Karpas-422 (cell line): Measurements from ENCODE around the gene ELOVL6. TPM values are rescaled to one million over a fixed set of nuclear protein-coding genes. Genes with fewer than 3 reads are reported as not detected.

ENCODE experiments used
- DNase-seq: peaks from one replicate; pipeline ENCODE4 v3.0.0-alpha.2; 2015
- H2AFZ ChIP-seq: fragments of 200-600 bp; sonication (generic); 2 replicates; pipeline ENCODE4 v1.6.1; 2014; ENCODE audit warnings: antibody characterized with exemption, low read length, mixed read lengths
- H3K27ac ChIP-seq: fragments of 200-600 bp; sonication (generic); 2 replicates; pipeline ENCODE4 v1.5.1; 2014; ENCODE audit warnings: mild to moderate bottlenecking, low read length, moderate library complexity
- H3K27me3 ChIP-seq: fragments of 200-600 bp; sonication (generic); 2 replicates; pipeline ENCODE4 v1.6.1; 2014; ENCODE audit warnings: low read length, mixed read lengths
- H3K36me3 ChIP-seq: fragments of 200-600 bp; sonication (generic); 2 replicates; pipeline ENCODE4 v1.6.1; 2014; ENCODE audit warnings: low read length, mixed read lengths; ENCODE audit not compliant: insufficient read depth
- H3K4me1 ChIP-seq: fragments of 200-600 bp; sonication (generic); 2 replicates; pipeline ENCODE4 v1.6.1; 2014; ENCODE audit warnings: mild to moderate bottlenecking, low read length, mixed read lengths
- H3K4me2 ChIP-seq: fragments of 200-600 bp; sonication (generic); 2 replicates; pipeline ENCODE4 v1.6.1; 2014; ENCODE audit warnings: low read length, low read depth, mild to moderate bottlenecking; ENCODE audit not compliant: poor library complexity, severe bottlenecking
- H3K4me3 ChIP-seq: fragments of 200-600 bp; sonication (generic); 2 replicates; pipeline ENCODE4 v1.5.1; 2014; ENCODE audit warnings: mild to moderate bottlenecking, antibody characterized with exemption, low read length, mixed read lengths
- H3K79me2 ChIP-seq: fragments of 200-600 bp; sonication (generic); 2 replicates; pipeline ENCODE4 v1.6.1; 2014; ENCODE audit warnings: mild to moderate bottlenecking, low read length, mixed read lengths
- H3K9ac ChIP-seq: fragments of 200-600 bp; sonication (generic); 2 replicates; pipeline ENCODE4 v1.6.0; 2014; ENCODE audit warnings: low read length
- H3K9me2 ChIP-seq: fragments of 200-600 bp; sonication (generic), shearing (Covaris generic); replicated peaks from 2 replicates; pipeline ENCODE4 v1.6.0; 2014; ENCODE audit warnings: mild to moderate bottlenecking, low read length, moderate library complexity; ENCODE audit not compliant: insufficient read depth
- H3K9me3 ChIP-seq: fragments of 300-700, 200-600 bp; sonication (generic); 2 replicates; pipeline ENCODE4 v1.6.1; 2014; ENCODE audit warnings: low read length, mixed read lengths
- H4K20me1 ChIP-seq: fragments of 200-600 bp; sonication (generic); 2 replicates; pipeline ENCODE4 v1.6.1; 2014; ENCODE audit warnings: mild to moderate bottlenecking, antibody characterized with exemption, low read length, low read depth; ENCODE audit not compliant: insufficient read depth
- total RNA-seq: library from RNA; depleted of rRNA; stranded (reverse); fragments of >200 nt; shearing (Covaris generic); gene quantifications from 2 replicates; pipeline ENCODE4 v1.2.3, GENCODE V29; 2014; ENCODE audit warnings: low replicate concordance

Gene ELOVL6
- total RNA-seq, 1 experiment from 2014 or later: 42.4 TPM

DNA sequence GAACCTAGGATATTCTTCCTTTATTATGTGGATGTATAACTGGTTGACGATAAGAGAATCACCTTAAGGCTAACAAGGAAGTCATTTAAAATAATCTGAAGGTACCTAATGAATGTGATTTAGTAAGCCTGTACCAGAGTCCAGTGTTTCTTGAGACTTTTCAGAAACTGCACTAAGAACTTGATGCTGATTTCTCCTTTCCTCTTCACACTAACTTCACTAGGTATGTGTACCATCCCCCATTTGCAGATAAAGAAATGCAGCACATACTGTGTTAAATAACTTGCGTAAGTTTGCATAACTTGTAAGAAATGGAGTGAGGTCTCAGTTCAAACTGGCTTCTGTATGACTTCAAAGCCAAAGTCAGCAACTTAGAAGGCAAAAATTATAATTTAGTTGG, 63.3 kb downstream of the ELOVL6 start:
- no peak overlapping the region for H3K9ac ChIP-seq
- peaks cover 3% of the 10 kb centered on the region; the same call in 1 of the 2 replicates for H3K4me1 ChIP-seq
- no peak overlapping the region for H3K4me3 ChIP-seq
- H3K9me3 ChIP-seq: no peaks in the 10 kb centered on the region
- H2AFZ ChIP-seq: no peak overlapping the region
- H3K27ac ChIP-seq: no peak overlapping the region
- no peak for DNase-seq
- no peaks in the 10 kb centered on the region for H4K20me1 ChIP-seq
- H3K4me2 ChIP-seq: no peak overlapping the region
- peaks cover 92% of the 10 kb centered on the region for H3K79me2 ChIP-seq
- no peaks in the 10 kb centered on the region for H3K9me2 ChIP-seq
- H3K36me3 ChIP-seq: peaks cover 21% of the 10 kb centered on the region
- no peaks in the 10 kb centered on the region for H3K27me3 ChIP-seq

DNA sequence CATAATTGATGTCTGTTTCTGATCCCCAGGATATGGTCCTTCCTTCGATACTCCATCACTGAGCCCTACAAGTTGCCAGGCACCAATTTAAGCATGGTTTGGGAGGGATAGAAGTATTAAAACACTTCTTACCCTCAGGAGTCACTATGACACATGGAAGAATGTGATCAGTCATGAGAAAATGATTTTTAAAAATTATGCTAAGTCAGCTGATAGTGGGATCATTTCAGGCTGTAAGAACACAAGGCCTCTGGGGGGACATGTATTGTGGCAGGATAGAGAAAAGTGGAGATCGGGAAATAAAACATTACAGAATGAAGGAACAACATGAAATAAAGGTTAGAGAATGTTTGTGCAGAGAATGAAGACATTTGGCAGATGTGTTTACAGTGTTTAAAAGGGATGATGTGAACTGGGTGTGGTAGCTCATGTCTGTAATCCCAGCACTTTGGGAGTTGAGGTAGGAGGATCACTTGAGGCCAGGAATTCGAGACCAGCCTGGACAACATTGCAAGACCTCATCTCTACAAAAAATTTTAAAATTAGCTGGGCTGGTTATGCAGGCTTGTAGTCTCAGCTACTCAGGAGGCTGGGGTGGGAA, 64.0 kb downstream of the ELOVL6 start:
- no peak overlapping the region for H3K4me2 ChIP-seq
- H3K9me3 ChIP-seq: no peaks in the 10 kb centered on the region
- DNase-seq: no peak
- H3K4me1 ChIP-seq: peaks cover 3% of the 10 kb centered on the region; the same call in 1 of the 2 replicates
- no peak overlapping the region for H3K27ac ChIP-seq
- H4K20me1 ChIP-seq: no peaks in the 10 kb centered on the region
- no peaks in the 10 kb centered on the region for H3K27me3 ChIP-seq
- H2AFZ ChIP-seq: no peak overlapping the region
- H3K79me2 ChIP-seq: peaks cover 89% of the 10 kb centered on the region
- no peak overlapping the region for H3K4me3 ChIP-seq
- H3K9me2 ChIP-seq: no peaks in the 10 kb centered on the region
- H3K9ac ChIP-seq: no peak overlapping the region
- H3K36me3 ChIP-seq: peaks cover 23% of the 10 kb centered on the region

GRCh38 chr4:110132816-110133719, 65.3 kb downstream of the ELOVL6 start:
- H3K9me2 ChIP-seq: no peaks in the 10 kb centered on the region
- H3K4me1 ChIP-seq: peaks cover 3% of the 10 kb centered on the region; the same call in 1 of the 2 replicates
- H3K27ac ChIP-seq: no peak overlapping the region
- H3K27me3 ChIP-seq: no peaks in the 10 kb centered on the region
- H3K9ac ChIP-seq: no peak overlapping the region
- peaks cover 91% of the 10 kb centered on the region for H3K79me2 ChIP-seq
- no peak overlapping the region for H3K4me3 ChIP-seq
- DNase-seq: no peak
- no peak overlapping the region for H3K4me2 ChIP-seq
- H2AFZ ChIP-seq: no peak overlapping the region
- H3K36me3 ChIP-seq: peaks cover 27% of the 10 kb centered on the region
- no peaks in the 10 kb centered on the region for H3K9me3 ChIP-seq
- H4K20me1 ChIP-seq: no peaks in the 10 kb centered on the region

DNA sequence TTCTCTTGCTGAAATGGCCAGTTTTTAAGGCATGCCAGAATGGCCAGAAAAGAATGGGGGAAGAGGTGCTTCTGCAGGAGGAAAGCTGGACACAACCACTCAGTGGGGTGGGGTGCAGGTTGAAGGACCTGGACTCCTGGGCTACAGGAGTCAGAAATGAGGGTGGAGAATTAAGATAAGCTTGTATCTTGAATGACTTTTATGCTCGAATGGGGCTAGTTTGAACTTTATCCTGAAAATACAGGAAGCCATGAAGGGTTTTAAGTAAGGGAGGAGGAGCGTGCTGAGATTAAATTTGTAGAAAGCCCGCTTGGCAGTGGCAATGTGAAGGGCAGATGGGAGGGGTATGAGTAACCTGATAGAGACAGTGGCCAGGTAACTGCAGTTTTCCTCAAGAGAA, 66.5 kb downstream of the ELOVL6 start:
- H3K4me3 ChIP-seq: no peak overlapping the region
- no peaks in the 10 kb centered on the region for H3K9me3 ChIP-seq
- H3K9me2 ChIP-seq: no peaks in the 10 kb centered on the region
- H3K9ac ChIP-seq: no peak overlapping the region
- no peak overlapping the region for H3K4me2 ChIP-seq
- peaks cover 28% of the 10 kb centered on the region for H3K36me3 ChIP-seq
- H3K4me1 ChIP-seq: peaks cover 3% of the 10 kb centered on the region; the same call in 1 of the 2 replicates
- DNase-seq: no peak
- H4K20me1 ChIP-seq: no peaks in the 10 kb centered on the region
- H2AFZ ChIP-seq: no peak overlapping the region
- H3K27ac ChIP-seq: no peak overlapping the region
- no peaks in the 10 kb centered on the region for H3K27me3 ChIP-seq
- peaks cover 89% of the 10 kb centered on the region for H3K79me2 ChIP-seq

DNA sequence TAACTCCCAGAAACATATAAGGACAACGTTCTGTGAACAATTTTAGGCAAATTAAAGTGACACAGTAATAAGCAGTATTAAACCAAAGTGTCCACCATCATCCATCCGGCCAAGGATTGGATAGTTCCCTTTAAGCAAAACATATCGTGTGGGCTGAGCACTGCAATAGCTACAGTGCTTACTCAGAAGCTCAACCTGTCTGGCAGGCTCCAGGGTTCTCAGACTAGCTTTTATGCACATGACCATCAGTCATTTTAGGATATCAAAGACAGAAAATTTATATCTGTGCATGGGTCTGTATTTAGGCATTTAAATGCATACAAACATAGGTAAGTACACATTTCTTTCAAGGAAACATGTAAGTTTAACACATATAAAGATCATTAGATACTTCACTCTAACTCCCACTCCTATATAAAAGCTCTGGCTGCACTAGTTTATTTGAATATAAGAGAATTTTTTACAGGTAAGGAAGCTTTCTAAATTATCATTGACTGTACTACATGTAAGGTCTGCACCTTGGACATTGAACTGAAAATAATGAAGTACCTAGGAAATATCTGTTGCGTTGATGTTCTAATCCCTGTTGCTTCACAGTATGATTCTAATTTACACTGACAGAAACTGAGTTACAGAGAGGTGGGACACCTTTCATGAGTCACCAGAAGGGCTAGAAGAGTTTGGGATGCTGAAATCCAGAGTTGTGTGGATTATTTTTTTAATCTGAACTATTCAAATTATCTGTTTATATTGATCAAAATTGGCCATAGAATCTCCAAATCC, 67.6 kb downstream of the ELOVL6 start:
- no peaks in the 10 kb centered on the region for H3K9me2 ChIP-seq
- DNase-seq: no peak
- no peaks in the 10 kb centered on the region for H3K27me3 ChIP-seq
- H3K4me1 ChIP-seq: no peaks in the 10 kb centered on the region
- no peak overlapping the region for H3K9ac ChIP-seq
- H3K4me2 ChIP-seq: no peak overlapping the region
- H3K36me3 ChIP-seq: peaks cover 28% of the 10 kb centered on the region
- no peaks in the 10 kb centered on the region for H3K9me3 ChIP-seq
- no peak overlapping the region for H3K4me3 ChIP-seq
- H3K79me2 ChIP-seq: peaks cover 89% of the 10 kb centered on the region
- H3K27ac ChIP-seq: no peak overlapping the region
- H4K20me1 ChIP-seq: no peaks in the 10 kb centered on the region
- no peak overlapping the region for H2AFZ ChIP-seq

DNA sequence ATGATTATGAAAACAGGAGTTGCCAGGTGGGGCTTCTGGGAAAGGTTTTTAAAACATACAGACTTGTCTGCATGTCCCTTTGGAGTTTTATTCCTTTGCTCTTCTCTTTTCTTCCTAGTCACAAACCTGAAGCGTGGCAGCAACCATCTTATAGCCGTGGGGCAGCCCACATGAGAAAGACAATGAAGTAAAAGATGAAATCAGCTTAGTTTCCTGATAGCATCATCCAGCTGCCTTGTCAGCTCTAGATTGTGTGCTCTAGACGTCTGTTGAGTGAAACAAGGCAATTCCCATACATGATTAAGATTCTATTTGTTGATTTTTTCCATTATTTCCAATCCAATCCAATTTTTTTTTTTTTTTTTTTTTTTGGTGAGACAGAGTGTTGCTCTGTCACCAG, 68.9 kb downstream of the ELOVL6 start:
- peaks cover 18% of the 10 kb centered on the region for H3K36me3 ChIP-seq
- no peak for DNase-seq
- H4K20me1 ChIP-seq: no peaks in the 10 kb centered on the region
- no peaks in the 10 kb centered on the region for H3K9me2 ChIP-seq
- H3K9me3 ChIP-seq: no peaks in the 10 kb centered on the region
- H3K4me2 ChIP-seq: no peak overlapping the region
- H3K4me1 ChIP-seq: no peaks in the 10 kb centered on the region
- no peak overlapping the region for H2AFZ ChIP-seq
- H3K9ac ChIP-seq: no peak overlapping the region
- H3K79me2 ChIP-seq: peaks cover 84% of the 10 kb centered on the region
- H3K27me3 ChIP-seq: no peaks in the 10 kb centered on the region
- H3K4me3 ChIP-seq: no peak overlapping the region
- no peak overlapping the region for H3K27ac ChIP-seq

DNA sequence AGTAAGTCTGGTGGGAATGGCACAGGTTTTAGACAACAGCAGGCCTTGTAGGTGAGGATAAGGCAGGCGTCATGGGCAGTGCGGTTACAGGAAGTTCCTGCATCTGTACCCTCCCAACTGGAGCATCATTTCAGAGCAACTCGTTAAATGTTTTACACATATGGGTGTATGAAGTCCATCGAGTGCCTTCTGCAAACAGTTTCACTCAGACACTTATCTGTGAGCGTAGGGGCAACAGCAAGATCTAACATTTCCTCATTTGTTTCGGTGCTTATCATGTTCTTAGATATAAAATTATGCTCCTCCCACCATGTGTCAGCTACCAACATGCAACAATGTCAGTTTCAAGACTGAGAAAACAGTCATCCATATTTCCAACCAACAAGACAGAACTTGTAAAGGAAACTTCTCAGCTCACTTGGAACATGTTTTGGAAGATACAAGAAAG, 69.9 kb downstream of the ELOVL6 start:
- H3K4me2 ChIP-seq: no peak overlapping the region
- H3K9me3 ChIP-seq: no peaks in the 10 kb centered on the region
- H3K4me3 ChIP-seq: no peak overlapping the region
- H4K20me1 ChIP-seq: no peaks in the 10 kb centered on the region
- DNase-seq: no peak
- H3K27me3 ChIP-seq: no peaks in the 10 kb centered on the region
- H3K9ac ChIP-seq: no peak overlapping the region
- H2AFZ ChIP-seq: no peak overlapping the region
- H3K27ac ChIP-seq: no peak overlapping the region
- H3K4me1 ChIP-seq: no peaks in the 10 kb centered on the region
- peaks cover 18% of the 10 kb centered on the region for H3K36me3 ChIP-seq
- peaks cover 79% of the 10 kb centered on the region for H3K79me2 ChIP-seq
- no peaks in the 10 kb centered on the region for H3K9me2 ChIP-seq

- DNase-seq: no peak
- Histone ChIP-seq H3K9me2 (no peaks in the 10 kb centered on the region), H3K27ac (no peak overlapping the region), H3K79me2 (peaks cover 79% of the 10 kb centered on the region), H3K9me3 (no peaks in the 10 kb centered on the region), H3K36me3 (peaks cover 20% of the 10 kb centered on the region), H3K9ac (no peak overlapping the region), H3K4me2 (no peak overlapping the region), H3K27me3 (no peaks in the 10 kb centered on the region), H3K4me1 (no peaks in the 10 kb centered on the region), H3K4me3 (no peak overlapping the region), H2AFZ (no peak overlapping the region), H4K20me1 (no peaks in the 10 kb centered on the region)
Measured at GRCh38 chr4:110128029-110128428, 70.4 kb downstream of the ELOVL6 start.
